GM23338 (cell line): Measurements from ENCODE around the gene SEC11A. TPM values are rescaled to one million over a fixed set of nuclear protein-coding genes. Genes with fewer than 3 reads are reported as not detected.

Experiments used
- ATAC-seq: fragments of 200-7000 bp; cut with Tn5 transposase; 3 replicates; pipeline ENCODE4 v1.9.1; 2020
- DNase-seq: peaks from one replicate; pipeline ENCODE4 v3.0.0-alpha.2; 2015; ENCODE audit warnings: low spot score
- H2AFZ ChIP-seq: fragments of 200-600 bp; sonication (generic); 2 replicates; pipeline ENCODE4 v1.8.0; 2016; ENCODE audit warnings: antibody characterized with exemption, mild to moderate bottlenecking, moderate library complexity
- H3F3A ChIP-seq: fragments of 200-600 bp; sonication (generic); replicated peaks from 2 replicates; pipeline ENCODE4 v1.8.0; 2017; ENCODE audit warnings: antibody characterized with exemption, mixed run types, low read depth
- H3K27ac ChIP-seq: fragments of 200-600 bp; sonication (generic); 2 replicates; pipeline ENCODE4 v1.6.1; 2016; ENCODE audit warnings: low read depth
- H3K27me3 ChIP-seq: fragments of 200-600 bp; sonication (generic); 2 replicates; pipeline ENCODE4 v1.8.0; 2016; ENCODE audit warnings: mild to moderate bottlenecking, mixed run types, moderate library complexity; ENCODE audit not compliant: insufficient read depth
- H3K36me3 ChIP-seq: fragments of 200-600 bp; sonication (generic); 2 replicates; pipeline ENCODE4 v1.8.0; 2016; ENCODE audit warnings: mild to moderate bottlenecking; ENCODE audit not compliant: insufficient read depth
- H3K4me1 ChIP-seq: fragments of 200-600 bp; sonication (generic); 2 replicates; pipeline ENCODE4 v1.8.0; 2016; ENCODE audit warnings: mild to moderate bottlenecking, moderate library complexity; ENCODE audit not compliant: insufficient read depth
- H3K4me2 ChIP-seq: fragments of 200-600 bp; sonication (generic); 2 replicates; pipeline ENCODE4 v1.7.1; 2017; ENCODE audit warnings: mixed run types
- H3K4me3 ChIP-seq: fragments of 200-600 bp; sonication (generic); 2 replicates; pipeline ENCODE4 v1.6.1; 2016; ENCODE audit warnings: mixed run types
- H3K79me2 ChIP-seq: fragments of 200-600 bp; sonication (generic); replicated peaks from 2 replicates; pipeline ENCODE4 v1.8.0; 2017; ENCODE audit warnings: mild to moderate bottlenecking; ENCODE audit not compliant: insufficient read depth
- H3K9me2 ChIP-seq: fragments of 200-600 bp; sonication (generic); 2 replicates; pipeline ENCODE4 v1.8.0; 2017; ENCODE audit not compliant: insufficient read depth
- H4K20me1 ChIP-seq: fragments of 200-600 bp; sonication (generic); replicated peaks from 2 replicates; pipeline ENCODE4 v1.8.0; 2017; ENCODE audit warnings: mild to moderate bottlenecking; ENCODE audit not compliant: insufficient read depth
- H3K27ac Mint-ChIP-seq: 2 replicates; pipeline ENCODE4 v1.8.0; 2020; ENCODE audit warnings: inconsistent platforms, mild to moderate bottlenecking, moderate library complexity, mixed read lengths
- H3K27me3 Mint-ChIP-seq: 3 replicates; pipeline ENCODE4 v1.8.0; 2022; ENCODE audit warnings: low read depth, mild to moderate bottlenecking, moderate library complexity, mixed read lengths, inconsistent platforms; ENCODE audit not compliant: insufficient read depth, poor library complexity
- H3K36me3 Mint-ChIP-seq: 3 replicates; pipeline ENCODE4 v1.8.0; 2021; ENCODE audit warnings: low read depth, mild to moderate bottlenecking, inconsistent platforms, moderate library complexity, mixed read lengths
- H3K4me1 Mint-ChIP-seq: 3 replicates; pipeline ENCODE4 v1.8.0; 2020; ENCODE audit warnings: mild to moderate bottlenecking, inconsistent platforms, mixed read lengths
- H3K4me3 Mint-ChIP-seq: 3 replicates; pipeline ENCODE4 v1.8.0; 2021; ENCODE audit warnings: moderate library complexity, mild to moderate bottlenecking, inconsistent platforms, mixed read lengths
- H3K9me3 Mint-ChIP-seq: 3 replicates; pipeline ENCODE4 v1.8.0; 2020; ENCODE audit warnings: moderate library complexity, mild to moderate bottlenecking, inconsistent platforms, mixed read lengths
- CREB1 ChIP-seq: fragments of 250-450 bp; sonication (Bioruptor Pico); IDR thresholded peaks from 2 replicates; pipeline ENCODE4 v1.5.0; 2020; ENCODE audit warnings: low read depth, mild to moderate bottlenecking, moderate library complexity
- EZH2 ChIP-seq: fragments of 200-600 bp; sonication (generic); IDR thresholded peaks from one replicate; pipeline ENCODE4 v1.8.0; 2017; ENCODE audit warnings: antibody characterized with exemption, mild to moderate bottlenecking, low read depth; ENCODE audit not compliant: unreplicated experiment
- EZH2phosphoT487 ChIP-seq: fragments of 200-600 bp; sonication (generic); IDR thresholded peaks from one replicate; pipeline ENCODE4 v1.8.1; 2018; ENCODE audit warnings: antibody characterized with exemption; ENCODE audit not compliant: unreplicated experiment
- JUNB ChIP-seq: IDR thresholded peaks from one replicate; pipeline ENCODE4 v1.6.1; 2016; ENCODE audit warnings: antibody characterized with exemption; ENCODE audit not compliant: unreplicated experiment
- ZNF331 ChIP-seq: fragments of 250-450 bp; sonication (Bioruptor Pico); IDR thresholded peaks from 2 replicates; pipeline ENCODE4 v1.5.0; 2020; ENCODE audit warnings: low read depth, mild to moderate bottlenecking, moderate library complexity
- polyA plus RNA-seq: library from polyadenylated mRNA; unstranded; fragments of >200 nt; fragmentation: Nextera tagmentation; extraction: Ambion mirVana; gene quantifications from 2 replicates; pipeline ENCODE4 v1.2.1, GENCODE V29; 2016
- total RNA-seq: library from RNA; depleted of rRNA; stranded (reverse); fragments of >200 nt; shearing (Covaris generic); gene quantifications from 2 replicates; pipeline ENCODE4 v1.2.3, GENCODE V29; 2014
- TF ChIP-seq, protein P1 (sequence below), 2 experiments: fragments of 200-600 bp in 1 of 2; sonication (generic) in 1 of 2; conservative IDR thresholded peaks; 2 replicates each; pipeline versions ENCODE4 v1.5.1 to v1.6.1; 2016 to 2017; ENCODE audit warnings: antibody characterized with exemption in 2 of 2, low read depth in 2 of 2, mild to moderate bottlenecking in 2 of 2, moderate library complexity in 1 of 2
- TF ChIP-seq, protein P2 (sequence below): IDR thresholded peaks from 2 replicates; pipeline ENCODE4 v1.6.1; 2016; ENCODE audit warnings: antibody characterized with exemption
- TF ChIP-seq, protein P3 (sequence below): fragments of 250-450 bp; sonication (Bioruptor Pico); IDR thresholded peaks from 2 replicates; pipeline ENCODE4 v1.5.0; 2020; ENCODE audit warnings: mild to moderate bottlenecking, moderate library complexity
- TF ChIP-seq, protein P4 (sequence below): IDR thresholded peaks from one replicate; pipeline ENCODE4 v1.6.1; 2018; ENCODE audit warnings: antibody characterized with exemption; ENCODE audit not compliant: unreplicated experiment

Gene SEC11A
- total and polyA plus RNA-seq, 2 experiments from 2014 or later = 191 to 257 TPM

DNA sequence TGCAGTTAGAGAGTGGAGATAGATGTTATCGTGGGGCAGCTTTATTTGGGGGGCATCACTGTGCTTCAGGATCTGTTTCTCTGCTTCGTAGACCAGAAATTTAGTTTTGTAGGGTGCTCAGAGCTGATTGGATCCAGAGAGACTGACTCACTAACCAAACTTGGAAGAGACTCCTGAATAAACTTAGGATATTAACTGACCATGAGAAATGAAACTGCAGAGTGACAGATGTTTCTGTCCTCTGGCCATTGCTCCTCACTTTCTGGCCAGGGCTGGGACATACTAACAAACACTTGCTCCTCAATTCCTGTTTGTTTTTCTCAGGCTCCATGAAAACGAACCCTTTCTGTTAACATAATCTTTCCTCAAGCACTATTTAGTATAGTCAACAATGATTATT is 36.8 kb upstream of the SEC11A start (continued):
- TF ChIP-seq, protein P1, sequence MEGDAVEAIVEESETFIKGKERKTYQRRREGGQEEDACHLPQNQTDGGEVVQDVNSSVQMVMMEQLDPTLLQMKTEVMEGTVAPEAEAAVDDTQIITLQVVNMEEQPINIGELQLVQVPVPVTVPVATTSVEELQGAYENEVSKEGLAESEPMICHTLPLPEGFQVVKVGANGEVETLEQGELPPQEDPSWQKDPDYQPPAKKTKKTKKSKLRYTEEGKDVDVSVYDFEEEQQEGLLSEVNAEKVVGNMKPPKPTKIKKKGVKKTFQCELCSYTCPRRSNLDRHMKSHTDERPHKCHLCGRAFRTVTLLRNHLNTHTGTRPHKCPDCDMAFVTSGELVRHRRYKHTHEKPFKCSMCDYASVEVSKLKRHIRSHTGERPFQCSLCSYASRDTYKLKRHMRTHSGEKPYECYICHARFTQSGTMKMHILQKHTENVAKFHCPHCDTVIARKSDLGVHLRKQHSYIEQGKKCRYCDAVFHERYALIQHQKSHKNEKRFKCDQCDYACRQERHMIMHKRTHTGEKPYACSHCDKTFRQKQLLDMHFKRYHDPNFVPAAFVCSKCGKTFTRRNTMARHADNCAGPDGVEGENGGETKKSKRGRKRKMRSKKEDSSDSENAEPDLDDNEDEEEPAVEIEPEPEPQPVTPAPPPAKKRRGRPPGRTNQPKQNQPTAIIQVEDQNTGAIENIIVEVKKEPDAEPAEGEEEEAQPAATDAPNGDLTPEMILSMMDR (conservative IDR thresholded peaks at IDR 0.05; ENCODE audit: low read depth in 2 of 2) = no peak
- TF ChIP-seq JUNB (no peak), CREB1 (no peak)
- TF ChIP-seq, protein P2, sequence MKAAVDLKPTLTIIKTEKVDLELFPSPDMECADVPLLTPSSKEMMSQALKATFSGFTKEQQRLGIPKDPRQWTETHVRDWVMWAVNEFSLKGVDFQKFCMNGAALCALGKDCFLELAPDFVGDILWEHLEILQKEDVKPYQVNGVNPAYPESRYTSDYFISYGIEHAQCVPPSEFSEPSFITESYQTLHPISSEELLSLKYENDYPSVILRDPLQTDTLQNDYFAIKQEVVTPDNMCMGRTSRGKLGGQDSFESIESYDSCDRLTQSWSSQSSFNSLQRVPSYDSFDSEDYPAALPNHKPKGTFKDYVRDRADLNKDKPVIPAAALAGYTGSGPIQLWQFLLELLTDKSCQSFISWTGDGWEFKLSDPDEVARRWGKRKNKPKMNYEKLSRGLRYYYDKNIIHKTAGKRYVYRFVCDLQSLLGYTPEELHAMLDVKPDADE = no peak

DNA sequence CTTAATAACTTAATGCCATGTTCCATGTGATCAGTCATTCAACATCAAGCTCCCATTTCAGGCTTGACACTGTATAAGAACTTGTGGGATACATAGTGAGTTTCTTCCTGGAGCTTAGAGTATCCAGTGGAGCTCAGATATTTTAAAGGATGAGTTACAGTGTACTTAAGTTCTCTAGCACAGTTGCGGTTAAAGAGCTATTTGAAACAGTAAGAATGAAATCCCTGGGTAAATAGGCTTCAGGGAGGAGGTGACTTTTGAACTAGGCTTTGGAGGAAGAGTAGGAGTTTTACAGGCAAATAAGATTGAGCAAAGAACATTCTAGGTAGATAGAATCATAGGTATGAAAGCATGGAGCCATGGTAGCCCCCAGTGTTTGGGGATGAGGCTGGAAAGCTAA is 36.3 kb upstream of the SEC11A start:
- Mint-ChIP-seq H3K4me3 (no peak overlapping the region), H3K27me3 (peaks cover 3% of the 10 kb centered on the region), H3K4me1 (peaks cover 38% of the 10 kb centered on the region), H3K27ac (no peak overlapping the region), H3K9me3 (no peaks in the 10 kb centered on the region), H3K36me3 (peaks cover 6% of the 10 kb centered on the region; the same call in 2 of the 3 replicates)
- peaks cover 83% of the 10 kb centered on the region for H3K79me2 ChIP-seq
- no peak overlapping the region for H3K4me2 ChIP-seq
- peaks cover 25% of the 10 kb centered on the region for H3K4me1 ChIP-seq
- no peaks in the 10 kb centered on the region for H3K36me3 ChIP-seq
- peaks cover 24% of the 10 kb centered on the region for H3F3A ChIP-seq
- H2AFZ ChIP-seq = no peak overlapping the region
- no peak overlapping the region for H3K4me3 ChIP-seq
- H3K27me3 ChIP-seq = no peaks in the 10 kb centered on the region
- no peaks in the 10 kb centered on the region for H3K9me2 ChIP-seq
- peaks cover 17% of the 10 kb centered on the region for H4K20me1 ChIP-seq
- ATAC-seq (no peak), DNase-seq (no peak)
- H3K27ac ChIP-seq = no peak overlapping the region
- TF ChIP-seq, protein P3, sequence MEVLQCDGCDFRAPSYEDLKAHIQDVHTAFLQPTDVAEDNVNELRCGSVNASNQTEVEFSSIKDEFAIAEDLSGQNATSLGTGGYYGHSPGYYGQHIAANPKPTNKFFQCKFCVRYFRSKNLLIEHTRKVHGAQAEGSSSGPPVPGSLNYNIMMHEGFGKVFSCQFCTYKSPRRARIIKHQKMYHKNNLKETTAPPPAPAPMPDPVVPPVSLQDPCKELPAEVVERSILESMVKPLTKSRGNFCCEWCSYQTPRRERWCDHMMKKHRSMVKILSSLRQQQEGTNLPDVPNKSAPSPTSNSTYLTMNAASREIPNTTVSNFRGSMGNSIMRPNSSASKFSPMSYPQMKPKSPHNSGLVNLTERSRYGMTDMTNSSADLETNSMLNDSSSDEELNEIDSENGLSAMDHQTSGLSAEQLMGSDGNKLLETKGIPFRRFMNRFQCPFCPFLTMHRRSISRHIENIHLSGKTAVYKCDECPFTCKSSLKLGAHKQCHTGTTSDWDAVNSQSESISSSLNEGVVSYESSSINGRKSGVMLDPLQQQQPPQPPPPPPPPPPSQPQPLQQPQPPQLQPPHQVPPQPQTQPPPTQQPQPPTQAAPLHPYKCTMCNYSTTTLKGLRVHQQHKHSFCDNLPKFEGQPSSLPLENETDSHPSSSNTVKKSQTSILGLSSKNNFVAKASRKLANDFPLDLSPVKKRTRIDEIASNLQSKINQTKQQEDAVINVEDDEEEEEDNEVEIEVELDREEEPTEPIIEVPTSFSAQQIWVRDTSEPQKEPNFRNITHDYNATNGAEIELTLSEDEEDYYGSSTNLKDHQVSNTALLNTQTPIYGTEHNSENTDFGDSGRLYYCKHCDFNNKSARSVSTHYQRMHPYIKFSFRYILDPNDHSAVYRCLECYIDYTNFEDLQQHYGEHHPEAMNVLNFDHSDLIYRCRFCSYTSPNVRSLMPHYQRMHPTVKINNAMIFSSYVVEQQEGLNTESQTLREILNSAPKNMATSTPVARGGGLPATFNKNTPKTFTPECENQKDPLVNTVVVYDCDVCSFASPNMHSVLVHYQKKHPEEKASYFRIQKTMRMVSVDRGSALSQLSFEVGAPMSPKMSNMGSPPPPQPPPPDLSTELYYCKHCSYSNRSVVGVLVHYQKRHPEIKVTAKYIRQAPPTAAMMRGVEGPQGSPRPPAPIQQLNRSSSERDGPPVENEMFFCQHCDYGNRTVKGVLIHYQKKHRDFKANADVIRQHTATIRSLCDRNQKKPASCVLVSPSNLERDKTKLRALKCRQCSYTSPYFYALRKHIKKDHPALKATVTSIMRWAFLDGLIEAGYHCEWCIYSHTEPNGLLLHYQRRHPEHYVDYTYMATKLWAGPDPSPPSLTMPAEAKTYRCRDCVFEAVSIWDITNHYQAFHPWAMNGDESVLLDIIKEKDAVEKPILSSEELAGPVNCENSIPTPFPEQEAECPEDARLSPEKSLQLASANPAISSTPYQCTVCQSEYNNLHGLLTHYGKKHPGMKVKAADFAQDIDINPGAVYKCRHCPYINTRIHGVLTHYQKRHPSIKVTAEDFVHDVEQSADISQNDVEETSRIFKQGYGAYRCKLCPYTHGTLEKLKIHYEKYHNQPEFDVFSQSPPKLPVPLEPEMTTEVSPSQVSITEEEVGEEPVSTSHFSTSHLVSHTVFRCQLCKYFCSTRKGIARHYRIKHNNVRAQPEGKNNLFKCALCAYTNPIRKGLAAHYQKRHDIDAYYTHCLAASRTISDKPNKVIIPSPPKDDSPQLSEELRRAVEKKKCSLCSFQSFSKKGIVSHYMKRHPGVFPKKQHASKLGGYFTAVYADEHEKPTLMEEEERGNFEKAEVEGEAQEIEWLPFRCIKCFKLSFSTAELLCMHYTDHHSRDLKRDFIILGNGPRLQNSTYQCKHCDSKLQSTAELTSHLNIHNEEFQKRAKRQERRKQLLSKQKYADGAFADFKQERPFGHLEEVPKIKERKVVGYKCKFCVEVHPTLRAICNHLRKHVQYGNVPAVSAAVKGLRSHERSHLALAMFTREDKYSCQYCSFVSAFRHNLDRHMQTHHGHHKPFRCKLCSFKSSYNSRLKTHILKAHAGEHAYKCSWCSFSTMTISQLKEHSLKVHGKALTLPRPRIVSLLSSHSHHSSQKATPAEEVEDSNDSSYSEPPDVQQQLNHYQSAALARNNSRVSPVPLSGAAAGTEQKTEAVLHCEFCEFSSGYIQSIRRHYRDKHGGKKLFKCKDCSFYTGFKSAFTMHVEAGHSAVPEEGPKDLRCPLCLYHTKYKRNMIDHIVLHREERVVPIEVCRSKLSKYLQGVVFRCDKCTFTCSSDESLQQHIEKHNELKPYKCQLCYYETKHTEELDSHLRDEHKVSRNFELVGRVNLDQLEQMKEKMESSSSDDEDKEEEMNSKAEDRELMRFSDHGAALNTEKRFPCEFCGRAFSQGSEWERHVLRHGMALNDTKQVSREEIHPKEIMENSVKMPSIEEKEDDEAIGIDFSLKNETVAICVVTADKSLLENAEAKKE (CRISPR knock-in tag) = no peak
- TF ChIP-seq EZH2 = no peak
- TF ChIP-seq, protein P4, sequence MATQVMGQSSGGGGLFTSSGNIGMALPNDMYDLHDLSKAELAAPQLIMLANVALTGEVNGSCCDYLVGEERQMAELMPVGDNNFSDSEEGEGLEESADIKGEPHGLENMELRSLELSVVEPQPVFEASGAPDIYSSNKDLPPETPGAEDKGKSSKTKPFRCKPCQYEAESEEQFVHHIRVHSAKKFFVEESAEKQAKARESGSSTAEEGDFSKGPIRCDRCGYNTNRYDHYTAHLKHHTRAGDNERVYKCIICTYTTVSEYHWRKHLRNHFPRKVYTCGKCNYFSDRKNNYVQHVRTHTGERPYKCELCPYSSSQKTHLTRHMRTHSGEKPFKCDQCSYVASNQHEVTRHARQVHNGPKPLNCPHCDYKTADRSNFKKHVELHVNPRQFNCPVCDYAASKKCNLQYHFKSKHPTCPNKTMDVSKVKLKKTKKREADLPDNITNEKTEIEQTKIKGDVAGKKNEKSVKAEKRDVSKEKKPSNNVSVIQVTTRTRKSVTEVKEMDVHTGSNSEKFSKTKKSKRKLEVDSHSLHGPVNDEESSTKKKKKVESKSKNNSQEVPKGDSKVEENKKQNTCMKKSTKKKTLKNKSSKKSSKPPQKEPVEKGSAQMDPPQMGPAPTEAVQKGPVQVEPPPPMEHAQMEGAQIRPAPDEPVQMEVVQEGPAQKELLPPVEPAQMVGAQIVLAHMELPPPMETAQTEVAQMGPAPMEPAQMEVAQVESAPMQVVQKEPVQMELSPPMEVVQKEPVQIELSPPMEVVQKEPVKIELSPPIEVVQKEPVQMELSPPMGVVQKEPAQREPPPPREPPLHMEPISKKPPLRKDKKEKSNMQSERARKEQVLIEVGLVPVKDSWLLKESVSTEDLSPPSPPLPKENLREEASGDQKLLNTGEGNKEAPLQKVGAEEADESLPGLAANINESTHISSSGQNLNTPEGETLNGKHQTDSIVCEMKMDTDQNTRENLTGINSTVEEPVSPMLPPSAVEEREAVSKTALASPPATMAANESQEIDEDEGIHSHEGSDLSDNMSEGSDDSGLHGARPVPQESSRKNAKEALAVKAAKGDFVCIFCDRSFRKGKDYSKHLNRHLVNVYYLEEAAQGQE = no peak
- TF ChIP-seq ZNF331 (CRISPR knock-in tag) = no peak
- TF ChIP-seq, protein P2 = no peak
- no peak for TF ChIP-seq CREB1
- no peak for TF ChIP-seq EZH2phosphoT487
- no peak for TF ChIP-seq JUNB
